H1 (cell line): Measurements from ENCODE around the gene NCK2. TPM values are rescaled to one million over a fixed set of nuclear protein-coding genes. Genes with fewer than 3 reads are reported as not detected.

Experiments used
- CTCF ChIA-PET: fragments of 300-600 bp; sonication (Branson Sonifier 250); formaldehyde crosslinking; loops from one replicate; lab custom pipeline; 2021; ENCODE audit not compliant: partially characterized antibody; lab: Charles Lee
- POLR2A ChIA-PET: fragments of 300-600 bp; sonication (Branson Sonifier 250); formaldehyde crosslinking; loops from one replicate; lab custom pipeline; 2021; ENCODE audit warnings: inconsistent platforms; ENCODE audit not compliant: partially characterized antibody; lab: Charles Lee
- DNase-seq, 2 experiments: peaks; one replicate each; pipeline versions ENCODE4 v3.0.0 to v3.0.0-alpha.2; 2010 to 2022; ENCODE audit warnings: low spot score in 2 of 2, low read depth in 1 of 2, mixed read lengths in 1 of 2
- FAIRE-seq: peaks from 2 replicates; lab custom pipeline; 2011; peaks lifted over from hg19 to GRCh38; lab: Jason Lieb, UNC
- H2AFZ ChIP-seq: 2 replicates; pipeline ENCODE4 v1.8.1; 2012; ENCODE audit warnings: low read length, inconsistent platforms
- H2AK5ac ChIP-seq: 2 replicates; pipeline ENCODE4 v1.6.1; 2013; ENCODE audit warnings: low read depth, low read length
- H2BK120ac ChIP-seq: replicated peaks from 2 replicates; pipeline ENCODE3; 2013; ENCODE audit warnings: low read depth, low read length, inconsistent platforms
- H2BK12ac ChIP-seq: 2 replicates; pipeline ENCODE4 v1.6.1; 2013; ENCODE audit warnings: low read depth, low read length
- H2BK15ac ChIP-seq: 2 replicates; pipeline ENCODE4 v1.6.1; 2013; ENCODE audit warnings: low read length
- H2BK20ac ChIP-seq: 2 replicates; pipeline ENCODE4 v1.6.1; 2013; ENCODE audit warnings: low read length
- H2BK5ac ChIP-seq: 2 replicates; pipeline ENCODE4 v1.6.1; 2013; ENCODE audit warnings: low read depth, low read length
- H3K14ac ChIP-seq: 2 replicates; pipeline ENCODE4 v1.6.1; 2013; ENCODE audit warnings: inconsistent platforms; ENCODE audit not compliant: insufficient read length
- H3K18ac ChIP-seq: 2 replicates; pipeline ENCODE4 v1.6.1; 2013; ENCODE audit warnings: low read length; ENCODE audit errors: extremely low read depth
- H3K23ac ChIP-seq: 2 replicates; pipeline ENCODE4 v1.6.1; 2013; ENCODE audit warnings: inconsistent platforms; ENCODE audit not compliant: insufficient read length
- H3K23me2 ChIP-seq: 2 replicates; pipeline ENCODE4 v1.6.1; 2013; ENCODE audit warnings: low read depth, low read length
- H3K27ac ChIP-seq: 2 replicates; pipeline ENCODE4 v1.6.1; 2011; ENCODE audit warnings: low read depth, low read length, inconsistent platforms
- H3K27me3 ChIP-seq, 4 experiments: replicated peaks in 1 of 4; 1 replicate in 1 of 4; 2 replicates in 3 of 4; pipeline versions ENCODE4 v1.6.1 to v1.8.1; 2011 to 2013; ENCODE audit warnings: low read length in 3 of 4, mild to moderate bottlenecking in 3 of 4, inconsistent platforms in 2 of 4, mixed read lengths in 2 of 4, moderate library complexity in 1 of 4; ENCODE audit not compliant: control insufficient read depth in 3 of 4, insufficient read depth in 3 of 4; ENCODE audit errors: extremely low read depth in 1 of 4
- H3K36me3 ChIP-seq, 4 experiments: 2 replicates each; pipeline versions ENCODE4 v1.6.1 to v1.8.1; 2011 to 2013; ENCODE audit warnings: mild to moderate bottlenecking in 4 of 4, low read length in 3 of 4, moderate library complexity in 2 of 4, control low read depth in 1 of 4, inconsistent platforms in 1 of 4; ENCODE audit not compliant: insufficient read depth in 4 of 4, control insufficient read depth in 2 of 4
- H3K4ac ChIP-seq: replicated peaks from 2 replicates; pipeline ENCODE3; 2013; ENCODE audit warnings: low read length, low read depth, mixed read lengths, inconsistent platforms; ENCODE audit not compliant: insufficient read length
- H3K4me1 ChIP-seq, 4 experiments: replicated peaks in 1 of 4; 1 replicate in 1 of 4; 2 replicates in 3 of 4; pipeline versions ENCODE4 v1.6.1 to v1.8.1; 2011 to 2013; ENCODE audit warnings: low read length in 3 of 4, inconsistent platforms in 2 of 4, mixed read lengths in 1 of 4; ENCODE audit not compliant: insufficient read depth in 4 of 4, control insufficient read depth in 3 of 4
- H3K4me2 ChIP-seq, 2 experiments: 2 replicates each; pipeline versions ENCODE4 v1.6.1 to v1.8.1; 2011 to 2013; ENCODE audit warnings: low read depth in 2 of 2, low read length in 2 of 2, control low read depth in 1 of 2, inconsistent platforms in 1 of 2, mild to moderate bottlenecking in 1 of 2; ENCODE audit not compliant: insufficient read depth in 1 of 2
- H3K4me3 ChIP-seq, 4 experiments: fragments of 200-600, 300-600 bp in 1 of 4; sonication (generic), shearing (Covaris generic), sonication (Bioruptor Twin) in 1 of 4; 2 replicates each; pipeline versions ENCODE4 v1.5.1 to v1.8.1; 2011 to 2016; ENCODE audit warnings: low read length in 4 of 4, low read depth in 3 of 4, control low read depth in 2 of 4, inconsistent platforms in 2 of 4, mild to moderate bottlenecking in 2 of 4, mixed read lengths in 1 of 4, moderate library complexity in 1 of 4; ENCODE audit not compliant: insufficient read depth in 2 of 4; ENCODE audit errors: extremely low read depth in 1 of 4
- H3K56ac ChIP-seq: replicated peaks from 2 replicates; pipeline ENCODE3; 2013; ENCODE audit warnings: low read depth, mild to moderate bottlenecking, mixed read lengths, low read length, inconsistent platforms; ENCODE audit not compliant: insufficient read length
- H3K79me1 ChIP-seq: 2 replicates; pipeline ENCODE4 v1.6.1; 2013; ENCODE audit warnings: low read depth, low read length, control low read depth
- H3K79me2 ChIP-seq, 2 experiments: 2 replicates each; pipeline versions ENCODE4 v1.6.1 to v1.8.1; 2012 to 2013; ENCODE audit warnings: low read length in 2 of 2, mild to moderate bottlenecking in 2 of 2, inconsistent platforms in 1 of 2; ENCODE audit not compliant: insufficient read depth in 2 of 2, control insufficient read depth in 1 of 2
- H3K9ac ChIP-seq, 4 experiments: replicated peaks in 1 of 4; 1 replicate in 1 of 4; 2 replicates in 3 of 4; pipeline versions ENCODE4 v1.6.1 to v1.8.1; 2011 to 2013; ENCODE audit warnings: low read depth in 3 of 4, low read length in 3 of 4, control low read depth in 2 of 4, mild to moderate bottlenecking in 2 of 4, moderate library complexity in 2 of 4, inconsistent platforms in 1 of 4; ENCODE audit errors: extremely low read depth in 1 of 4
- H3K9me3 ChIP-seq, 2 experiments: 2 replicates each; pipeline versions ENCODE4 v1.6.1 to v1.8.1; 2012 to 2013; ENCODE audit warnings: mild to moderate bottlenecking in 2 of 2, moderate library complexity in 2 of 2, control low read depth in 1 of 2, inconsistent platforms in 1 of 2, low read depth in 1 of 2, low read length in 1 of 2, mixed read lengths in 1 of 2; ENCODE audit not compliant: insufficient read depth in 2 of 2
- H4K20me1 ChIP-seq, 2 experiments: replicated peaks in 1 of 2; 2 replicates each; pipeline versions ENCODE3 to v1.8.1; 2011 to 2013; ENCODE audit warnings: inconsistent platforms in 2 of 2, low read length in 2 of 2, mild to moderate bottlenecking in 1 of 2; ENCODE audit not compliant: insufficient read depth in 2 of 2, control insufficient read depth in 1 of 2
- H4K5ac ChIP-seq: 2 replicates; pipeline ENCODE4 v1.6.1; 2013; ENCODE audit warnings: low read length, low read depth, mixed read lengths, inconsistent platforms; ENCODE audit not compliant: insufficient read length
- H4K8ac ChIP-seq: 2 replicates; pipeline ENCODE4 v1.8.0; 2013; ENCODE audit warnings: mild to moderate bottlenecking, moderate library complexity, low read length, inconsistent platforms; ENCODE audit not compliant: insufficient read depth; ENCODE audit errors: extremely low read depth
- H4K91ac ChIP-seq: replicated peaks from 2 replicates; pipeline ENCODE3; 2013; ENCODE audit warnings: low read length, mixed read lengths, inconsistent platforms; ENCODE audit not compliant: insufficient read length
- RAD21 ChIP-seq, 2 experiments: IDR thresholded peaks in 1 of 2; conservative IDR thresholded peaks in 1 of 2; 2 replicates each; pipeline ENCODE4 v1.6.1; 2011; ENCODE audit warnings: low read depth in 2 of 2, low read length in 2 of 2, improper control_type of control experiment in 1 of 2, inconsistent platforms in 1 of 2, mild to moderate bottlenecking in 1 of 2, moderate library complexity in 1 of 2
- SP2 ChIP-seq: IDR thresholded peaks from 2 replicates; pipeline ENCODE4 v1.6.1; 2012; ENCODE audit warnings: mild to moderate bottlenecking, low read length, inconsistent platforms
- WGBS, 2 experiments: shearing (Covaris generic) in 1 of 2; methylation state at CpG; one replicate each; pipeline versions ENCODE4 v1.1.6 to v1.1.7; 2013 to 2015; ENCODE audit warnings: low lambda C conversion rate in 2 of 2, mixed read lengths in 2 of 2, inconsistent platforms in 1 of 2, low coverage in 1 of 2, missing lambda C conversion rate in 1 of 2; ENCODE audit not compliant: insufficient replicate concordance in 2 of 2, insufficient coverage in 1 of 2, insufficient read length in 1 of 2; ENCODE audit errors: extremely low coverage in 1 of 2, missing lambda C conversion rate in 1 of 2; 5-methylcytosine and 5-hydroxymethylcytosine counted together
- polyA plus RNA-seq, 7 experiments: library from polyadenylated mRNA; depleted of rRNA in 3 of 7; stranded (reverse) in 5 of 7; unstranded in 2 of 7; fragments of >200 nt in 5 of 7; fragments of 200-250 nt in 2 of 7; gene quantifications; 1 replicate in 5 of 7; 2 replicates in 1 of 7; 4 replicates in 1 of 7; pipeline versions ENCODE4 v1.2.1 to v1.2.3, GENCODE V29; 2011 to 2013; ENCODE audit warnings: missing spikeins in 2 of 7, mixed read lengths in 2 of 7
- total RNA-seq: library from RNA; stranded (reverse); fragmentation: NEBNext Ultra II Directional; extraction: Animal tissue kit (Norgen Biotek cat#: 25700); gene quantifications from 2 replicates; pipeline ENCODE4 v1.2.1, GENCODE V29; 2021

NCK2 gene
- total and polyA plus RNA-seq, 2 of the 8 experiments (the other 6 are each of a cell fraction or from before 2014, with no cell fraction given) = 30.3 to 65.7 TPM

- no peak overlapping the region for H3K4me3 ChIP-seq
- H4K5ac ChIP-seq = no peak overlapping the region
- H3K14ac ChIP-seq = no peak overlapping the region
- H2BK20ac ChIP-seq = no peak overlapping the region
- H3K4me2 ChIP-seq = no peak overlapping the region
- CTCF ChIA-PET = interaction anchor here (0.6 to 1.3 kb wide), 4 partner anchors 10 to 546 kb away, joined by 3 to 4 read pairs (median 3); partner anchors contain the start of gene C2orf49
- no peak overlapping the region for H2BK120ac ChIP-seq
- H3K27ac ChIP-seq = no peak overlapping the region
- H3K9me3 ChIP-seq = no peaks in the 10 kb centered on the region
- peaks cover 0 to 3% (median 1%) of the 10 kb centered on the region in 4 experiments; a peak in 2 of 8 replicates for H3K36me3 ChIP-seq
- H4K91ac ChIP-seq = no peak overlapping the region
- 84% methylated on average over 12 of the region's 12 CpGs; no CpG with 5 or more reads in 1 of the 2 experiments for WGBS, 2 experiments
- no peaks in the 10 kb centered on the region for H3K23me2 ChIP-seq
- H3K4me1 ChIP-seq = peaks cover 2 to 15% (median 6%) of the 10 kb centered on the region in 4 experiments; a peak in 5 of 7 replicates
- no peak overlapping the region for H2BK15ac ChIP-seq
- POLR2A ChIA-PET = no interaction called here
- TF ChIP-seq RAD21 (IDR thresholded peaks at IDR 0.05 in 1 of 2, conservative IDR thresholded peaks at IDR 0.05 in 1 of 2; ENCODE audit: low read depth in 2 of 2, low read length in 2 of 2) (peak in 1 of 2 experiments; percentile 38; a peak in 1 of 4 replicates), SP2 (no peak)
- peaks cover 4 to 74% of the 10 kb centered on the region in 2 experiments for H3K79me2 ChIP-seq
- no peak overlapping the region for H3K9ac ChIP-seq
- no peak overlapping the region for H3K18ac ChIP-seq
- H4K20me1 ChIP-seq = peaks cover 6 to 22% of the 10 kb centered on the region in 2 experiments
- no peak overlapping the region for H2BK5ac ChIP-seq
- no peak overlapping the region for H4K8ac ChIP-seq
- H3K4ac ChIP-seq = no peak overlapping the region
- no peak overlapping the region for H2AFZ ChIP-seq
- DNase-seq = peak in 1 of 2 experiments; percentile 46
- no peak for FAIRE-seq
- H3K23ac ChIP-seq = no peak overlapping the region
- H2BK12ac ChIP-seq = no peak overlapping the region
- no peaks in the 10 kb centered on the region for H3K27me3 ChIP-seq
- no peak overlapping the region for H2AK5ac ChIP-seq
- no peak overlapping the region for H3K56ac ChIP-seq
- H3K79me1 ChIP-seq = peaks cover 15% of the 10 kb centered on the region
These were observed 67.7 kb downstream of the NCK2 start for GRCh38 chr2:105812180-105813044.
